H1 (cell line): ENCODE measurements around the gene ADAM12. TPM values are rescaled to one million over a fixed set of nuclear protein-coding genes. Genes with fewer than 3 reads are reported as not detected.

ENCODE experiments used
- CHD7 ChIP-seq: fragments of 300-600 bp; sonication (generic); IDR thresholded peaks from 2 replicates; pipeline ENCODE4 v1.7.1; 2012; ENCODE audit warnings: low read length, moderate library complexity, mild to moderate bottlenecking, inconsistent platforms; ENCODE audit not compliant: insufficient replicate concordance
- polyA plus RNA-seq, 7 experiments: library from polyadenylated mRNA; depleted of rRNA in 3 of 7; stranded (reverse) in 5 of 7; unstranded in 2 of 7; fragments of >200 nt in 5 of 7; fragments of 200-250 nt in 2 of 7; gene quantifications; 1 replicate in 5 of 7; 2 replicates in 1 of 7; 4 replicates in 1 of 7; pipeline versions ENCODE4 v1.2.1 to v1.2.3, GENCODE V29; 2011 to 2013; ENCODE audit warnings: missing spikeins in 2 of 7, mixed read lengths in 2 of 7
- total RNA-seq: library from RNA; stranded (reverse); fragmentation: NEBNext Ultra II Directional; extraction: Animal tissue kit (Norgen Biotek cat#: 25700); gene quantifications from 2 replicates; pipeline ENCODE4 v1.2.1, GENCODE V29; 2021

ADAM12 gene
- total and polyA plus RNA-seq, 2 of the 8 experiments (the other 6 are each of a cell fraction or from before 2014, with no cell fraction given) = 0.07 to 0.17 TPM

DNA sequence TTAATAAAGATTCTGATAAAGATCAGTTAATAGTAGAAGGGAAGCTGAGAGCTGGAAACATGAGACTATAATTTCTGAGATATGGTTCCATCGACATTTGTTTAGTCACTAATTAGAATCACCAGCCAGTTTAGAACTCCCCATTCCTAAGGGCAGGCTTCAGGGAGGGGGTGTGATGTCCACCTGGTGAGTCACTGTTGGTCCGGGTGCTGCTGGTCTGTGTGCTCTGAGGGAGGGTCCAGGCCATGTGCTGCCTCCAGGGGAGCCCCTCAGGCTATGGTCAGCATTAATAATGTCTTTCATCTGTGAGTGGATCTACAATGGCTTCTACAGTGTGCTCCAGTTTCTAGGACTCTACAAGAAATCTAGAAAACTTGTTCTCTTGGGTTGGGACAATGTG, 115.8 kb downstream of the ADAM12 start (continued):
- no peak for TF ChIP-seq CHD7
